Smooth muscle cell (in vitro differentiated cells): ENCODE measurements around the gene EPHA10. TPM values are rescaled to one million over a fixed set of nuclear protein-coding genes. Genes with fewer than 3 reads are reported as not detected.

Experiments
- DNase-seq: peaks from one replicate; lab custom pipeline; 2025; ENCODE audit not compliant: unreplicated experiment; lab: John Stamatoyannopoulos, UW
- H2AFZ ChIP-seq: fragments of 200-600 bp; sonication (generic); 2 replicates; pipeline ENCODE4 v1.6.0; 2016; ENCODE audit warnings: antibody characterized with exemption, low read depth, mild to moderate bottlenecking
- H3F3A ChIP-seq: fragments of 200-600 bp; sonication (generic); 2 replicates; pipeline ENCODE4 v1.6.0; 2017; ENCODE audit warnings: antibody characterized with exemption, low read depth
- H3K27ac ChIP-seq: fragments of 200-600 bp; sonication (generic); 2 replicates; pipeline ENCODE4 v1.5.1; 2016; ENCODE audit warnings: low read depth, mild to moderate bottlenecking
- H3K27me3 ChIP-seq: fragments of 200-600 bp; sonication (generic); 2 replicates; pipeline ENCODE4 v1.6.1; 2016; ENCODE audit warnings: low read depth, mild to moderate bottlenecking
- H3K36me3 ChIP-seq: fragments of 200-600 bp; sonication (generic); 2 replicates; pipeline ENCODE4 v1.5.1; 2016; ENCODE audit warnings: low read depth
- H3K4me1 ChIP-seq: fragments of 200-600 bp; sonication (generic); 2 replicates; pipeline ENCODE4 v1.5.1; 2016; ENCODE audit warnings: low read depth
- H3K4me2 ChIP-seq: fragments of 200-600 bp; sonication (generic); 2 replicates; pipeline ENCODE4 v1.6.0; 2016; ENCODE audit warnings: mild to moderate bottlenecking
- H3K4me3 ChIP-seq: fragments of 200-600 bp; sonication (generic); 2 replicates; pipeline ENCODE4 v1.5.1; 2016; ENCODE audit warnings: mild to moderate bottlenecking
- H3K79me2 ChIP-seq: fragments of 200-600 bp; sonication (generic); 2 replicates; pipeline ENCODE4 v1.6.0; 2016; ENCODE audit warnings: low read depth, mild to moderate bottlenecking
- H3K9ac ChIP-seq: fragments of 200-600 bp; sonication (generic); 2 replicates; pipeline ENCODE4 v1.6.0; 2016; ENCODE audit warnings: low read depth
- H3K9me3 ChIP-seq: fragments of 200-600 bp; sonication (generic); replicated peaks from 2 replicates; pipeline ENCODE4 v1.5.1; 2016; ENCODE audit warnings: low read depth
- H4K20me1 ChIP-seq: fragments of 200-600 bp; sonication (generic); 2 replicates; pipeline ENCODE4 v1.6.0; 2016; ENCODE audit warnings: low read depth
- WGBS: methylation state at CpG from one replicate; pipeline ENCODE4 v1.1.7; 2016; ENCODE audit warnings: low lambda C conversion rate; 5-methylcytosine and 5-hydroxymethylcytosine counted together
- polyA plus RNA-seq: library from polyadenylated mRNA; unstranded; fragments of >200 nt; fragmentation: Nextera tagmentation; extraction: Ambion mirVana; gene quantifications from 2 replicates; pipeline ENCODE4 v1.2.1, GENCODE V29; 2016
- total RNA-seq: library from RNA; depleted of rRNA; stranded (reverse); fragments of >200 nt; gene quantifications from 2 replicates; pipeline ENCODE4 v1.2.3, GENCODE V29; 2014
- TF ChIP-seq, protein P1 (sequence below): fragments of 200-600 bp; sonication (generic); IDR thresholded peaks from 2 replicates; pipeline ENCODE4 v1.5.1; 2017; ENCODE audit warnings: borderline replicate concordance, mild to moderate bottlenecking, antibody characterized with exemption; ENCODE audit not compliant: insufficient read depth, poor library complexity, severe bottlenecking

Gene EPHA10
- total and polyA plus RNA-seq, 2 experiments from 2014 or later, result not detected

- Histone ChIP-seq H3K27me3 (peaks cover 91% of the 10 kb centered on the region), H3K36me3 (no peaks in the 10 kb centered on the region), H2AFZ (no peak overlapping the region), H3K9me3 (no peaks in the 10 kb centered on the region), H4K20me1 (no peaks in the 10 kb centered on the region), H3F3A (no peaks in the 10 kb centered on the region), H3K9ac (no peak overlapping the region), H3K4me3 (no peak overlapping the region), H3K4me1 (no peaks in the 10 kb centered on the region), H3K27ac (no peak overlapping the region), H3K4me2 (no peak overlapping the region), H3K79me2 (no peaks in the 10 kb centered on the region)
- 85% methylated on average over 64 of the region's 68 CpGs for WGBS
- TF ChIP-seq, protein P1, sequence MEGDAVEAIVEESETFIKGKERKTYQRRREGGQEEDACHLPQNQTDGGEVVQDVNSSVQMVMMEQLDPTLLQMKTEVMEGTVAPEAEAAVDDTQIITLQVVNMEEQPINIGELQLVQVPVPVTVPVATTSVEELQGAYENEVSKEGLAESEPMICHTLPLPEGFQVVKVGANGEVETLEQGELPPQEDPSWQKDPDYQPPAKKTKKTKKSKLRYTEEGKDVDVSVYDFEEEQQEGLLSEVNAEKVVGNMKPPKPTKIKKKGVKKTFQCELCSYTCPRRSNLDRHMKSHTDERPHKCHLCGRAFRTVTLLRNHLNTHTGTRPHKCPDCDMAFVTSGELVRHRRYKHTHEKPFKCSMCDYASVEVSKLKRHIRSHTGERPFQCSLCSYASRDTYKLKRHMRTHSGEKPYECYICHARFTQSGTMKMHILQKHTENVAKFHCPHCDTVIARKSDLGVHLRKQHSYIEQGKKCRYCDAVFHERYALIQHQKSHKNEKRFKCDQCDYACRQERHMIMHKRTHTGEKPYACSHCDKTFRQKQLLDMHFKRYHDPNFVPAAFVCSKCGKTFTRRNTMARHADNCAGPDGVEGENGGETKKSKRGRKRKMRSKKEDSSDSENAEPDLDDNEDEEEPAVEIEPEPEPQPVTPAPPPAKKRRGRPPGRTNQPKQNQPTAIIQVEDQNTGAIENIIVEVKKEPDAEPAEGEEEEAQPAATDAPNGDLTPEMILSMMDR, result no peak
- no peak for DNase-seq
Measured at GRCh38 chr1:37761416-37762095, 3.4 kb downstream of the EPHA10 start.

GRCh38 chr1:37759451-37759850 lies 5.5 kb downstream of the EPHA10 start:
- DNase-seq, result no peak
- H3K9ac ChIP-seq, result no peak overlapping the region
- no peaks in the 10 kb centered on the region for H4K20me1 ChIP-seq
- H3K36me3 ChIP-seq, result no peaks in the 10 kb centered on the region
- H3K4me2 ChIP-seq, result no peak overlapping the region
- H3K4me1 ChIP-seq, result no peaks in the 10 kb centered on the region
- no peak overlapping the region for H3K27ac ChIP-seq
- WGBS, result 84% methylated on average over 2 of the region's 2 CpGs
- no peaks in the 10 kb centered on the region for H3K9me3 ChIP-seq
- H2AFZ ChIP-seq, result no peak overlapping the region
- H3K4me3 ChIP-seq, result no peak overlapping the region
- H3F3A ChIP-seq, result no peaks in the 10 kb centered on the region
- H3K79me2 ChIP-seq, result no peaks in the 10 kb centered on the region
- TF ChIP-seq, protein P1, result no peak
- peaks cover 87% of the 10 kb centered on the region for H3K27me3 ChIP-seq

GRCh38 chr1:37755951-37756560 lies 8.9 kb downstream of the EPHA10 start:
- no peak overlapping the region for H3K9ac ChIP-seq
- no peaks in the 10 kb centered on the region for H3K4me1 ChIP-seq
- H3K27me3 ChIP-seq, result peaks cover 94% of the 10 kb centered on the region
- no peak overlapping the region for H2AFZ ChIP-seq
- no peaks in the 10 kb centered on the region for H3F3A ChIP-seq
- no peaks in the 10 kb centered on the region for H4K20me1 ChIP-seq
- H3K4me3 ChIP-seq, result no peak overlapping the region
- no peaks in the 10 kb centered on the region for H3K79me2 ChIP-seq
- 75% methylated on average over 4 of the region's 4 CpGs for WGBS
- H3K27ac ChIP-seq, result no peak overlapping the region
- TF ChIP-seq, protein P1, result no peak
- H3K36me3 ChIP-seq, result no peaks in the 10 kb centered on the region
- no peak overlapping the region for H3K4me2 ChIP-seq
- no peak for DNase-seq
- H3K9me3 ChIP-seq, result no peaks in the 10 kb centered on the region
